Measurements from ENCODE around the gene SHC4.
A peak's percentile ranks its signal among the peaks of the same experiment; 100 is the strongest.

The SHC4 gene

GRCh38 chr15:48968066-48968465 is 4.3 kb upstream of the SHC4 start:
- H3K4me3 ChIP-seq: no peak overlapping the region
- no peak overlapping the region for H3K27ac ChIP-seq
- DNase-seq (ENCODE audit: low spot score): no peak
- no peak for TF ChIP-seq CTCF (IDR thresholded peaks at IDR 0.05)

GRCh38 chr15:48967336-48967735 is 3.6 kb upstream of the SHC4 start:
- H3K27ac ChIP-seq: peak overlapping the region in 1 of 2 donors; percentile 85
- no peak for DNase-seq (ENCODE audit: low spot score)
- no peak overlapping the region for H3K4me3 ChIP-seq
- no peak for TF ChIP-seq CTCF (IDR thresholded peaks at IDR 0.05)

GRCh38 chr15:48966595-48967301 is 3.0 kb upstream of the SHC4 start:
- no peak for TF ChIP-seq CTCF (IDR thresholded peaks at IDR 0.05)
- H3K27ac ChIP-seq: peak overlapping the region in 1 of 2 donors; percentile 85
- H3K4me3 ChIP-seq: no peak overlapping the region
- no peak for DNase-seq (ENCODE audit: low spot score)

- peak overlapping the region; percentile 15 to 85 for H3K27ac ChIP-seq
- no peak for DNase-seq (ENCODE audit: low spot score)
- TF ChIP-seq CTCF (IDR thresholded peaks at IDR 0.05): no peak
- no peak overlapping the region for H3K4me3 ChIP-seq
These were observed 2.3 kb upstream of the SHC4 start for GRCh38 chr15:48965972-48966371.

GRCh38 chr15:48964898-48965297 is 1.2 kb upstream of the SHC4 start:
- TF ChIP-seq CTCF (IDR thresholded peaks at IDR 0.05): no peak
- H3K4me3 ChIP-seq: no peak overlapping the region
- H3K27ac ChIP-seq: peak overlapping the region in 1 of 2 donors; percentile 56
- DNase-seq (ENCODE audit: low spot score): no peak

- Histone ChIP-seq H3K4me3 (peak overlapping the region; percentile 82), H3K27ac (peak overlapping the region; percentile 65 to 90)
- DNase-seq (ENCODE audit: low spot score): peak; percentile 81
- TF ChIP-seq CTCF (IDR thresholded peaks at IDR 0.05): no peak
These were observed 826 bp downstream of the SHC4 start for GRCh38 chr15:48962662-48963523.
